ENCODE measurements around the gene FKBP15.

Gene FKBP15

GRCh38 chr9:113219969-113220368 is 1.1 kb downstream of the FKBP15 start:
- Mint-ChIP-seq H3K27ac (peak overlapping the region; percentile 96), H3K9me3 (no peaks in the 10 kb centered on the region), H3K36me3 (ENCODE audit: low read depth) (peaks cover 15% of the 10 kb centered on the region), H3K27me3 (no peaks in the 10 kb centered on the region), H3K4me1 (ENCODE audit: low read depth) (peaks cover 53% of the 10 kb centered on the region), H3K4me3 (peak overlapping the region; percentile 98)

GRCh38 chr9:113219186-113219936 is 1.7 kb downstream of the FKBP15 start:
- Mint-ChIP-seq H3K27ac (peak overlapping the region; percentile 96), H3K27me3 (no peaks in the 10 kb centered on the region), H3K36me3 (ENCODE audit: low read depth) (peaks cover 21% of the 10 kb centered on the region), H3K4me3 (peak overlapping the region; percentile 98), H3K9me3 (no peaks in the 10 kb centered on the region), H3K4me1 (ENCODE audit: low read depth) (peaks cover 55% of the 10 kb centered on the region)

- H3K4me3 Mint-ChIP-seq = no peak overlapping the region
- H3K27me3 Mint-ChIP-seq = no peaks in the 10 kb centered on the region
- no peak overlapping the region for H3K27ac Mint-ChIP-seq
- no peaks in the 10 kb centered on the region for H3K9me3 Mint-ChIP-seq
- H3K36me3 Mint-ChIP-seq (ENCODE audit: low read depth) = peaks cover 33% of the 10 kb centered on the region
- H3K4me1 Mint-ChIP-seq (ENCODE audit: low read depth) = peaks cover 39% of the 10 kb centered on the region
Observed at GRCh38 chr9:113216406-113216805, 4.7 kb downstream of the FKBP15 start.

- Mint-ChIP-seq H3K4me3 (no peak overlapping the region), H3K27me3 (no peaks in the 10 kb centered on the region), H3K36me3 (ENCODE audit: low read depth) (peaks cover 44% of the 10 kb centered on the region), H3K4me1 (ENCODE audit: low read depth) (peaks cover 36% of the 10 kb centered on the region), H3K27ac (peak overlapping the region; percentile 57), H3K9me3 (no peaks in the 10 kb centered on the region)
Observed at GRCh38 chr9:113215132-113215531, 5.9 kb downstream of the FKBP15 start.

GRCh38 chr9:113210815-113211214 is 10.3 kb downstream of the FKBP15 start:
- Mint-ChIP-seq H3K4me1 (ENCODE audit: low read depth) (peaks cover 10% of the 10 kb centered on the region), H3K9me3 (no peaks in the 10 kb centered on the region), H3K27ac (no peak overlapping the region), H3K27me3 (no peaks in the 10 kb centered on the region), H3K4me3 (no peak overlapping the region), H3K36me3 (ENCODE audit: low read depth) (peaks cover 65% of the 10 kb centered on the region)

GRCh38 chr9:113205861-113206260 is 15.2 kb downstream of the FKBP15 start:
- H3K9me3 Mint-ChIP-seq = no peaks in the 10 kb centered on the region
- no peaks in the 10 kb centered on the region for H3K27me3 Mint-ChIP-seq

GRCh38 chr9:113205432-113205831 is 15.6 kb downstream of the FKBP15 start:
- Mint-ChIP-seq H3K27ac (no peak overlapping the region), H3K4me1 (ENCODE audit: low read depth) (peaks cover 4% of the 10 kb centered on the region), H3K27me3 (no peaks in the 10 kb centered on the region), H3K36me3 (ENCODE audit: low read depth) (peaks cover 72% of the 10 kb centered on the region), H3K9me3 (no peaks in the 10 kb centered on the region), H3K4me3 (no peak overlapping the region)

More at GRCh38 chr9:113205861-113206260, 15.2 kb downstream of the FKBP15 start:
- Mint-ChIP-seq H3K4me1 (ENCODE audit: low read depth) (peaks cover 4% of the 10 kb centered on the region), H3K36me3 (ENCODE audit: low read depth) (peaks cover 77% of the 10 kb centered on the region), H3K27ac (no peak overlapping the region), H3K4me3 (no peak overlapping the region)

- Mint-ChIP-seq H3K27me3 (no peaks in the 10 kb centered on the region), H3K36me3 (ENCODE audit: low read depth) (peaks cover 76% of the 10 kb centered on the region), H3K9me3 (no peaks in the 10 kb centered on the region)
Observed at GRCh38 chr9:113199683-113200329, 21.3 kb downstream of the FKBP15 start.

GRCh38 chr9:113192455-113192854 is 28.6 kb downstream of the FKBP15 start:
- Mint-ChIP-seq H3K4me1 (ENCODE audit: low read depth) (no peaks in the 10 kb centered on the region), H3K9me3 (no peaks in the 10 kb centered on the region), H3K27me3 (no peaks in the 10 kb centered on the region), H3K27ac (no peak overlapping the region), H3K4me3 (no peak overlapping the region), H3K36me3 (ENCODE audit: low read depth) (peaks cover 63% of the 10 kb centered on the region)

More at GRCh38 chr9:113199683-113200329, 21.3 kb downstream of the FKBP15 start:
- Mint-ChIP-seq H3K27ac (no peak overlapping the region), H3K4me1 (ENCODE audit: low read depth) (peaks cover 8% of the 10 kb centered on the region), H3K4me3 (no peak overlapping the region)

- no peak overlapping the region for H3K4me3 Mint-ChIP-seq
- H3K27ac Mint-ChIP-seq = no peak overlapping the region
- no peaks in the 10 kb centered on the region for H3K9me3 Mint-ChIP-seq
- no peaks in the 10 kb centered on the region for H3K27me3 Mint-ChIP-seq
- no peaks in the 10 kb centered on the region for H3K4me1 Mint-ChIP-seq (ENCODE audit: low read depth)
- peaks cover 72% of the 10 kb centered on the region for H3K36me3 Mint-ChIP-seq (ENCODE audit: low read depth)
Observed at GRCh38 chr9:113187929-113188595, 33.0 kb downstream of the FKBP15 start.

- Mint-ChIP-seq H3K36me3 (ENCODE audit: low read depth) (peaks cover 76% of the 10 kb centered on the region), H3K27ac (no peak overlapping the region), H3K4me3 (no peak overlapping the region), H3K9me3 (no peaks in the 10 kb centered on the region), H3K27me3 (no peaks in the 10 kb centered on the region), H3K4me1 (ENCODE audit: low read depth) (no peaks in the 10 kb centered on the region)
Observed at GRCh38 chr9:113186137-113186755, 34.8 kb downstream of the FKBP15 start.

- H3K4me1 Mint-ChIP-seq (ENCODE audit: low read depth) = no peaks in the 10 kb centered on the region
- no peak overlapping the region for H3K4me3 Mint-ChIP-seq
- H3K27ac Mint-ChIP-seq = no peak overlapping the region
- peaks cover 80% of the 10 kb centered on the region for H3K36me3 Mint-ChIP-seq (ENCODE audit: low read depth)
- H3K27me3 Mint-ChIP-seq = no peaks in the 10 kb centered on the region
- H3K9me3 Mint-ChIP-seq = no peaks in the 10 kb centered on the region
Observed at GRCh38 chr9:113185271-113185670, 35.8 kb downstream of the FKBP15 start.

- H3K4me1 Mint-ChIP-seq (ENCODE audit: low read depth) = no peaks in the 10 kb centered on the region
- H3K27me3 Mint-ChIP-seq = no peaks in the 10 kb centered on the region
- H3K4me3 Mint-ChIP-seq = no peak overlapping the region
- H3K36me3 Mint-ChIP-seq (ENCODE audit: low read depth) = peaks cover 81% of the 10 kb centered on the region
- H3K27ac Mint-ChIP-seq = no peak overlapping the region
- no peaks in the 10 kb centered on the region for H3K9me3 Mint-ChIP-seq
Observed at GRCh38 chr9:113184539-113184938, 36.5 kb downstream of the FKBP15 start.

GRCh38 chr9:113183956-113184488 is 37.1 kb downstream of the FKBP15 start:
- no peak overlapping the region for H3K27ac Mint-ChIP-seq
- no peaks in the 10 kb centered on the region for H3K4me1 Mint-ChIP-seq (ENCODE audit: low read depth)
- peaks cover 83% of the 10 kb centered on the region for H3K36me3 Mint-ChIP-seq (ENCODE audit: low read depth)
- H3K4me3 Mint-ChIP-seq = no peak overlapping the region
- H3K27me3 Mint-ChIP-seq = no peaks in the 10 kb centered on the region
- no peaks in the 10 kb centered on the region for H3K9me3 Mint-ChIP-seq

All from stimulated activated naive CD8-positive, alpha-beta T cell treated with anti-CD3 and anti-CD28 coated beads, Interleukin-15, Interleukin-2, amounts not matched to agents 100 ng/mL and 50 ng/mL, for 24 hours (primary cell).